ENCODE results near the gene CLTCL1. TPM values are rescaled to one million over a fixed set of nuclear protein-coding genes. Genes with fewer than 3 reads are reported as not detected.

The CLTCL1 gene
- total and polyA plus RNA-seq, 9 of the 15 experiments (the other 6 are each of a cell fraction or from before 2014, with no cell fraction given), result 1.1 to 11.7 (median 5.0) TPM

GRCh38 chr22:19132693-19133400, 158.7 kb downstream of the CLTCL1 start (continued):
- peak; percentile 22; the same call in 1 of the 2 replicates for TF ChIP-seq USF1 (CRISPR knock-in tag; IDR thresholded peaks at IDR 0.05)
- 0 out of 4 replicates have a peak, but pooled peaks of 1 of the 2 experiments have one; percentile 11 for TF ChIP-seq SIX5 (IDR thresholded peaks at IDR 0.05; ENCODE audit: borderline replicate concordance in 1 of 2, insufficient read depth in 1 of 2, low read depth in 1 of 2, low read length in 2 of 2)
- TF ChIP-seq POLR2B (IDR thresholded peaks at IDR 0.05; ENCODE audit: low read depth, partially characterized antibody), result peak; percentile 58
- TF ChIP-seq ZNF561 (CRISPR knock-in tag; conservative IDR thresholded peaks at IDR 0.05), result peak; percentile 20; the same call in 1 of the 2 replicates
- no peak for TF ChIP-seq CHD4 (IDR thresholded peaks at IDR 0.05; ENCODE audit: insufficient read depth, insufficient replicate concordance, low read depth, low read length, poor library complexity, severe bottlenecking)
- no peak for TF ChIP-seq FOXJ2 (tag; IDR thresholded peaks at IDR 0.05)

GRCh38 chr22:19132153-19132552, 159.4 kb downstream of the CLTCL1 start:
- in situ Hi-C loops (cut with MboI), result no loop called here
- WGBS (ENCODE audit: insufficient coverage, low coverage, missing lambda C conversion rate), result 88% methylated on average over 20 of the region's 20 CpGs
- DNase-seq (ENCODE audit: extremely low read depth in 1 of 4, low spot score in 3 of 4), result no peak
- intact Hi-C loops (cut with micrococcal nuclease), result loop anchor here (10.0 kb wide), 1 partner anchor 57 kb away; no protein-coding TSS in a partner anchor
- H3K79me2 ChIP-seq (ENCODE audit: control insufficient read depth, insufficient read depth, low read length), result no peaks in the 10 kb centered on the region
- H3K4me2 ChIP-seq (ENCODE audit: insufficient read depth, low read length), result no peak overlapping the region
- H3K4me3 ChIP-seq, result no peak overlapping the region
- peaks cover 0 to 40% of the 10 kb centered on the region in 2 experiments; a peak in 1 of 5 replicates for H3K4me1 ChIP-seq (replicated peaks in 1 of 2; ENCODE audit: control insufficient read depth in 2 of 2, insufficient read depth in 2 of 2, low read length in 2 of 2)
- H3K27me3 ChIP-seq (ENCODE audit: control insufficient read depth in 2 of 2, insufficient read depth in 2 of 2, low read length in 2 of 2), result peaks cover 0 to 4% of the 10 kb centered on the region in 2 experiments; a peak in 2 of 5 replicates
- H3K9me3 ChIP-seq (replicated peaks; ENCODE audit: control insufficient read depth, insufficient read depth, low read depth, low read length), result no peaks in the 10 kb centered on the region
- peaks cover 11% of the 10 kb centered on the region for H3K9me1 ChIP-seq (ENCODE audit: control insufficient read depth, insufficient read depth, low read length)
- H3K9ac ChIP-seq (ENCODE audit: insufficient read depth in 1 of 2, low read depth in 2 of 2, low read length in 2 of 2), result no peak overlapping the region
- H3K36me3 ChIP-seq (ENCODE audit: control insufficient read depth, insufficient read depth, low read length), result peaks cover 55% of the 10 kb centered on the region
- H3K27ac ChIP-seq (ENCODE audit: extremely low read depth, low read depth, low read length), result no peak overlapping the region
- H2AFZ ChIP-seq (ENCODE audit: low read depth, low read length), result no peak overlapping the region
- POLR2A ChIA-PET, result interaction anchor here (1.1 to 4.4 kb wide), 5 partner anchors 8 to 41 kb away, joined by 4 to 38 read pairs (median 5); partner anchors contain the start of genes DGCR2 and ESS2
- CTCF ChIA-PET (ENCODE audit: low intra/inter-chr PET ratio), result no interaction called here
- ATAC-seq, result no peak
- FAIRE-seq, result no peak
- BruUV-seq (replicated peaks), result no TSS peak
- H4K20me1 ChIP-seq (replicated peaks; ENCODE audit: control insufficient read depth, insufficient read depth, low read length), result peaks cover 17% of the 10 kb centered on the region; the same call in 1 of the 2 replicates
- TF ChIP-seq CREBBP (IDR thresholded peaks at IDR 0.05; ENCODE audit: low read depth, low read length) (no peak), ZNF395 (CRISPR knock-in tag; IDR thresholded peaks at IDR 0.05) (peak; percentile 8; the same call in 1 of the 2 replicates), CREB3L1 (IDR thresholded peaks at IDR 0.05; ENCODE audit: borderline replicate concordance, low read depth) (no peak), EP400 (IDR thresholded peaks at IDR 0.05) (no peak), POLR2G (IDR thresholded peaks at IDR 0.05; ENCODE audit: low read depth, low read length) (peak; percentile 78), RBFOX2 (IDR thresholded peaks at IDR 0.05; ENCODE audit: low read depth, low read length) (peak; percentile 66), GTF2E2 (tag; IDR thresholded peaks at IDR 0.05) (no peak), HMGN3 (IDR thresholded peaks at IDR 0.05; ENCODE audit: borderline replicate concordance, extremely low read depth, insufficient read length, low read depth, low read length) (peak; percentile 32), ZNF184 (CRISPR knock-in tag; IDR thresholded peaks at IDR 0.05) (0 out of 2 replicates have a peak, but pooled peaks have one; percentile 20)
